SK-N-SH (cell line): ENCODE results near the gene KLC1. TPM values are rescaled to one million over a fixed set of nuclear protein-coding genes. Genes with fewer than 3 reads are reported as not detected.

Experiments used
- CTCF ChIA-PET: fragments of 300-600, 350-600 bp; formaldehyde crosslinking; extraction: SDS; loops from one replicate; lab custom pipeline; 2021; lab: Yijun Ruan, JAX
- POLR2A ChIA-PET: fragments of 350-600 bp; sonication (Branson Sonifier 250); formaldehyde crosslinking; extraction: SDS; loops from one replicate; lab custom pipeline; 2020; ENCODE audit warnings: antibody characterized with exemption, inconsistent platforms; lab: Yijun Ruan, JAX
- DNase-seq: peaks from one replicate; pipeline ENCODE4 v3.0.0; 2012
- H2AFZ ChIP-seq: fragments of 200-600 bp; sonication (generic); 2 replicates; pipeline ENCODE4 v1.8.1; 2016; ENCODE audit warnings: antibody characterized with exemption, mild to moderate bottlenecking, low read depth
- H3F3A ChIP-seq: fragments of 200-600 bp; sonication (generic); replicated peaks from 2 replicates; pipeline ENCODE3; 2016; ENCODE audit warnings: antibody characterized with exemption, mild to moderate bottlenecking; ENCODE audit not compliant: insufficient read depth
- H3K27ac ChIP-seq, 2 experiments: fragments of 200-500 bp in 1 of 2; fragments of 200-600 bp in 1 of 2; sonication (Bioruptor generic) in 1 of 2; sonication (generic), shearing (Covaris generic) in 1 of 2; 2 replicates each; pipeline versions ENCODE4 v1.5.1 to v1.6.1; 2014 to 2016; ENCODE audit warnings: low read depth in 2 of 2, inconsistent platforms in 1 of 2, low read length in 1 of 2, mild to moderate bottlenecking in 1 of 2, mixed read lengths in 1 of 2
- H3K27me3 ChIP-seq: fragments of 200-600 bp; sonication (generic), shearing (Covaris generic); 2 replicates; pipeline ENCODE4 v1.6.1; 2016; ENCODE audit warnings: mixed run types; ENCODE audit not compliant: insufficient read depth
- H3K36me3 ChIP-seq, 2 experiments: fragments of 200-500 bp in 1 of 2; fragments of 200-600 bp in 1 of 2; sonication (Bioruptor generic) in 1 of 2; sonication (generic) in 1 of 2; replicated peaks in 1 of 2; 2 replicates each; pipeline versions ENCODE3 to v1.5.1; 2014 to 2016; ENCODE audit warnings: low read length in 1 of 2, mild to moderate bottlenecking in 1 of 2; ENCODE audit not compliant: insufficient read depth in 2 of 2, control insufficient read depth in 1 of 2
- H3K4me1 ChIP-seq, 2 experiments: fragments of 200-500 bp in 1 of 2; fragments of 200-600 bp in 1 of 2; sonication (Bioruptor generic) in 1 of 2; sonication (generic), shearing (Covaris generic) in 1 of 2; 2 replicates each; pipeline versions ENCODE4 v1.5.1 to v1.6.1; 2014 to 2016; ENCODE audit warnings: low read depth in 1 of 2, low read length in 1 of 2, mixed run types in 1 of 2; ENCODE audit not compliant: insufficient read depth in 2 of 2, control insufficient read depth in 1 of 2
- H3K4me2 ChIP-seq: fragments of 200-600 bp; sonication (generic), shearing (Covaris generic); 2 replicates; pipeline ENCODE4 v1.6.1; 2017; ENCODE audit warnings: mixed run types
- H3K4me3 ChIP-seq, 2 experiments: fragments of 200-500 bp in 1 of 2; fragments of 200-600 bp in 1 of 2; sonication (Bioruptor generic) in 1 of 2; sonication (generic), shearing (Covaris generic) in 1 of 2; 2 replicates each; pipeline versions ENCODE4 v1.5.1 to v1.8.1; 2014 to 2016; ENCODE audit warnings: low read depth in 2 of 2, inconsistent platforms in 1 of 2, low read length in 1 of 2, mild to moderate bottlenecking in 1 of 2, mixed read lengths in 1 of 2, moderate library complexity in 1 of 2
- H3K79me2 ChIP-seq: fragments of 200-600 bp; sonication (generic); 2 replicates; pipeline ENCODE4 v1.8.1; 2017; ENCODE audit warnings: mild to moderate bottlenecking; ENCODE audit not compliant: insufficient read depth
- H3K9ac ChIP-seq: fragments of 200-600 bp; sonication (generic); 2 replicates; pipeline ENCODE4 v1.6.1; 2017; ENCODE audit warnings: mixed run types
- H3K9me2 ChIP-seq: fragments of 200-600 bp; sonication (generic); 2 replicates; pipeline ENCODE4 v1.6.1; 2017; ENCODE audit warnings: mixed run types
- H3K9me3 ChIP-seq: fragments of 200-600 bp; sonication (generic); 2 replicates; pipeline ENCODE4 v1.6.1; 2017; ENCODE audit warnings: mixed run types, mild to moderate bottlenecking, moderate library complexity
- H4K20me1 ChIP-seq: fragments of 200-600 bp; sonication (generic); 2 replicates; pipeline ENCODE4 v1.6.1; 2017; ENCODE audit warnings: mild to moderate bottlenecking, mixed run types; ENCODE audit not compliant: insufficient read depth
- CHD2 ChIP-seq: fragments of 150-350 bp; IDR thresholded peaks from 2 replicates; pipeline ENCODE4 v1.6.1; 2018; ENCODE audit warnings: low read length; ENCODE audit not compliant: partially characterized antibody
- EP300 ChIP-seq, 2 experiments: IDR thresholded peaks; 2 replicates each; pipeline versions ENCODE4 v1.4.0 to v1.6.1; 2012; ENCODE audit warnings: borderline replicate concordance in 1 of 2, low read depth in 1 of 2, low read length in 1 of 2
- EZH2phosphoT487 ChIP-seq: fragments of 200-600 bp; sonication (generic); IDR thresholded peaks from 2 replicates; pipeline ENCODE4 v1.6.1; 2017; ENCODE audit warnings: low read depth, mixed run types, mild to moderate bottlenecking, antibody characterized with exemption, moderate library complexity, borderline replicate concordance
- GATA2 ChIP-seq: sonication (generic); formaldehyde crosslinking; IDR thresholded peaks from 2 replicates; pipeline ENCODE4 v1.5.0; 2020; ENCODE audit warnings: mild to moderate bottlenecking, missing genetic modification reagents
- JUND ChIP-seq: IDR thresholded peaks from 2 replicates; pipeline ENCODE4 v1.4.0; 2012
- MEF2A ChIP-seq: IDR thresholded peaks from 2 replicates; pipeline ENCODE4 v1.4.0; 2012; ENCODE audit warnings: low read depth, borderline replicate concordance
- NFIC ChIP-seq: IDR thresholded peaks from 2 replicates; pipeline ENCODE4 v1.4.0; 2012; ENCODE audit warnings: borderline replicate concordance
- RFX5 ChIP-seq: IDR thresholded peaks from 2 replicates; pipeline ENCODE4 v1.6.1; 2012; ENCODE audit warnings: mild to moderate bottlenecking, improper control_type of control experiment, low read length
- SMC3 ChIP-seq: IDR thresholded peaks from 2 replicates; pipeline ENCODE4 v1.6.1; 2012; ENCODE audit warnings: low read depth, low read length, improper control_type of control experiment
- TEAD4 ChIP-seq: IDR thresholded peaks from 2 replicates; pipeline ENCODE4 v1.4.0; 2012; ENCODE audit warnings: mild to moderate bottlenecking, borderline replicate concordance; ENCODE audit not compliant: insufficient read depth
- WGBS: methylation state at CpG from one replicate; pipeline ENCODE4 v1.1.6; 2017; ENCODE audit warnings: low lambda C conversion rate; 5-methylcytosine and 5-hydroxymethylcytosine counted together
- polyA plus RNA-seq, 3 experiments: library from polyadenylated mRNA; depleted of rRNA; stranded (reverse); fragments of >200 nt; gene quantifications; 2 replicates each; pipeline ENCODE4 v1.2.3, GENCODE V29; 2012
- TF ChIP-seq, protein P1 (sequence below): IDR thresholded peaks from 2 replicates; pipeline ENCODE4 v1.6.1; 2012; ENCODE audit warnings: mild to moderate bottlenecking, low read depth, low read length, moderate library complexity
- TF ChIP-seq, protein P2 (sequence below): IDR thresholded peaks from 2 replicates; pipeline ENCODE4 v1.4.0; 2012; ENCODE audit warnings: low read depth, borderline replicate concordance

KLC1 gene
- polyA plus RNA-seq, 1 of the 3 experiments (the other 2 are of a cell fraction), result 308 TPM

DNA sequence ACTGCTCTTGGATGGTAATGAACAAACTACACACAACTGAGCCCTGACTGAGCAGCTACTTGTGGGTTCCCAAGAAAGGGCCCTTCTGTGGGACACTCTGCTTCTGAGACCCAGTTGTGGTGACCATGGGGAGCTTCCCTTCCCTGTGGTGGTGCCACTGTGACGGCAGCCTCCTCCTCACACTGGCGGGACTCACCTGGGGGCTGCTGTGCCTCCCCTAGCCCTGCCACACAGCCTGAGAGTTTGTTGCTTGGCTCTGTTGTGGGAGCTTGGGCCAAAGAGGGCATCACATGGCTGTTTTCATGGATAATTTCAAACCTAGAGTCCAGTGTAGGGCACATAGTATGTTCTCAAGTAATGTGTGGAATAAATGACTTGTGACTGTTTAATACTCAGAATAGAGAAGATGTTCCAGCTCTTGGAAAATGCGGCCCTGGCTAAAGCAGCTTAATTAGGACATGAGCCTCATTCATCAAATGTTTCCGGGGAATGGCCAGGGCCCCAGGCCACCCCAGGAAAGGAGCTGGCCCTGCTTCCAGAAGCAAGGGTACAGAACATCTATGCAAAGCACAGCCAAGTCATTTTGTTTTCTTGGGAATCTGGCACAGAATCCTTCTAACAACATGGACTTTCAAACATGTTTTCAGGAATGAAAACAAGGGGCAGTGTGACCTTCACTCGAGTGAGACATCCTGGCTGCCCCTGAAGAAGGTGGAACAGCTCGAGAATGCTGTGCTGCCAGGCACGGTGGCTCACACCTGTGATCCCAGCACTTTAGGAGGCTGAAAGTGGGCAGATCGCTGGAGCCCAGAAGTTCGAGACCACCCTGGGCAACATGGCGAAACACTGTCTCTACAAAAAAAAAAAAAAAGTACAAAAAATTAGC lies 107.8 kb downstream of the KLC1 start:
- ChIA-PET POLR2A (interaction anchor here (0.7 kb wide), 1 partner anchor 21 kb away, joined by 3 read pairs; no protein-coding TSS in a partner anchor), CTCF (interaction anchor here (0.6 to 1.8 kb wide), 6 partner anchors 10 to 284 kb away, joined by 3 to 4 read pairs (median 3); a partner anchor contains a TSS)
- no peak overlapping the region for H3K9ac ChIP-seq
- H3K4me2 ChIP-seq, result no peak overlapping the region
- no peak overlapping the region for H3K4me3 ChIP-seq
- H3K36me3 ChIP-seq, result peaks cover 9 to 56% of the 10 kb centered on the region in 2 experiments
- TF ChIP-seq EP300 (IDR thresholded peaks at IDR 0.05; ENCODE audit: borderline replicate concordance in 1 of 2, low read depth in 1 of 2, low read length in 1 of 2) (no peak), JUND (no peak), MEF2A (no peak), CHD2 (no peak), RFX5 (no peak), EZH2phosphoT487 (no peak), NFIC (no peak), GATA2 (CRISPR knock-in tag) (no peak), TEAD4 (no peak), SMC3 (no peak)
- TF ChIP-seq, protein P1, sequence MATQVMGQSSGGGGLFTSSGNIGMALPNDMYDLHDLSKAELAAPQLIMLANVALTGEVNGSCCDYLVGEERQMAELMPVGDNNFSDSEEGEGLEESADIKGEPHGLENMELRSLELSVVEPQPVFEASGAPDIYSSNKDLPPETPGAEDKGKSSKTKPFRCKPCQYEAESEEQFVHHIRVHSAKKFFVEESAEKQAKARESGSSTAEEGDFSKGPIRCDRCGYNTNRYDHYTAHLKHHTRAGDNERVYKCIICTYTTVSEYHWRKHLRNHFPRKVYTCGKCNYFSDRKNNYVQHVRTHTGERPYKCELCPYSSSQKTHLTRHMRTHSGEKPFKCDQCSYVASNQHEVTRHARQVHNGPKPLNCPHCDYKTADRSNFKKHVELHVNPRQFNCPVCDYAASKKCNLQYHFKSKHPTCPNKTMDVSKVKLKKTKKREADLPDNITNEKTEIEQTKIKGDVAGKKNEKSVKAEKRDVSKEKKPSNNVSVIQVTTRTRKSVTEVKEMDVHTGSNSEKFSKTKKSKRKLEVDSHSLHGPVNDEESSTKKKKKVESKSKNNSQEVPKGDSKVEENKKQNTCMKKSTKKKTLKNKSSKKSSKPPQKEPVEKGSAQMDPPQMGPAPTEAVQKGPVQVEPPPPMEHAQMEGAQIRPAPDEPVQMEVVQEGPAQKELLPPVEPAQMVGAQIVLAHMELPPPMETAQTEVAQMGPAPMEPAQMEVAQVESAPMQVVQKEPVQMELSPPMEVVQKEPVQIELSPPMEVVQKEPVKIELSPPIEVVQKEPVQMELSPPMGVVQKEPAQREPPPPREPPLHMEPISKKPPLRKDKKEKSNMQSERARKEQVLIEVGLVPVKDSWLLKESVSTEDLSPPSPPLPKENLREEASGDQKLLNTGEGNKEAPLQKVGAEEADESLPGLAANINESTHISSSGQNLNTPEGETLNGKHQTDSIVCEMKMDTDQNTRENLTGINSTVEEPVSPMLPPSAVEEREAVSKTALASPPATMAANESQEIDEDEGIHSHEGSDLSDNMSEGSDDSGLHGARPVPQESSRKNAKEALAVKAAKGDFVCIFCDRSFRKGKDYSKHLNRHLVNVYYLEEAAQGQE, result no peak
- TF ChIP-seq, protein P2, sequence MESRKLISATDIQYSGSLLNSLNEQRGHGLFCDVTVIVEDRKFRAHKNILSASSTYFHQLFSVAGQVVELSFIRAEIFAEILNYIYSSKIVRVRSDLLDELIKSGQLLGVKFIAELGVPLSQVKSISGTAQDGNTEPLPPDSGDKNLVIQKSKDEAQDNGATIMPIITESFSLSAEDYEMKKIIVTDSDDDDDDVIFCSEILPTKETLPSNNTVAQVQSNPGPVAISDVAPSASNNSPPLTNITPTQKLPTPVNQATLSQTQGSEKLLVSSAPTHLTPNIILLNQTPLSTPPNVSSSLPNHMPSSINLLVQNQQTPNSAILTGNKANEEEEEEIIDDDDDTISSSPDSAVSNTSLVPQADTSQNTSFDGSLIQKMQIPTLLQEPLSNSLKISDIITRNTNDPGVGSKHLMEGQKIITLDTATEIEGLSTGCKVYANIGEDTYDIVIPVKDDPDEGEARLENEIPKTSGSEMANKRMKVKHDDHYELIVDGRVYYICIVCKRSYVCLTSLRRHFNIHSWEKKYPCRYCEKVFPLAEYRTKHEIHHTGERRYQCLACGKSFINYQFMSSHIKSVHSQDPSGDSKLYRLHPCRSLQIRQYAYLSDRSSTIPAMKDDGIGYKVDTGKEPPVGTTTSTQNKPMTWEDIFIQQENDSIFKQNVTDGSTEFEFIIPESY, result no peak
- no peak for DNase-seq
- H3K27ac ChIP-seq, result no peak overlapping the region
- H3K4me1 ChIP-seq, result no peaks in the 10 kb centered on the region; a peak in 1 of 4 replicates
- no peaks in the 10 kb centered on the region for H3K79me2 ChIP-seq
- H2AFZ ChIP-seq, result no peak overlapping the region
- H3K9me3 ChIP-seq, result no peaks in the 10 kb centered on the region
- WGBS, result 91% methylated on average over 9 of the region's 10 CpGs
- no peaks in the 10 kb centered on the region for H3K27me3 ChIP-seq
- H3F3A ChIP-seq, result no peaks in the 10 kb centered on the region
- H3K9me2 ChIP-seq, result no peaks in the 10 kb centered on the region
- no peaks in the 10 kb centered on the region for H4K20me1 ChIP-seq
